Cardiac muscle cell (in vitro differentiated cells and primary cell): Measurements from ENCODE around the gene PNPLA6. TPM values are rescaled to one million over a fixed set of nuclear protein-coding genes. Genes with fewer than 3 reads are reported as not detected.

Experiments used
- DNase-seq, 2 donors: peaks; one replicate each; pipeline versions ENCODE4 v3.0.0 to v3.0.0-alpha.2; 2010 to 2017; ENCODE audit warnings: low read depth in 1 of 2, low spot score in 1 of 2
- H3K27ac ChIP-seq: fragments of 200-600 bp; sonication (generic); 2 replicates; pipeline ENCODE4 v1.5.1; 2016
- H3K27me3 ChIP-seq: fragments of 200-600 bp; sonication (generic); 2 replicates; pipeline ENCODE4 v1.6.0; 2016; ENCODE audit warnings: control low read depth
- H3K36me3 ChIP-seq: fragments of 200-600 bp; sonication (generic); 2 replicates; pipeline ENCODE4 v1.5.1; 2016; ENCODE audit warnings: control low read depth
- H3K4me1 ChIP-seq: fragments of 200-600 bp; sonication (generic); 2 replicates; pipeline ENCODE4 v1.8.1; 2017; ENCODE audit warnings: low read depth, mild to moderate bottlenecking, mixed run types
- H3K4me3 ChIP-seq: fragments of 200-600 bp; sonication (generic); 2 replicates; pipeline ENCODE4 v1.5.1; 2016; ENCODE audit warnings: mild to moderate bottlenecking
- H3K9me3 ChIP-seq: fragments of 200-600 bp; sonication (generic); 2 replicates; pipeline ENCODE4 v1.5.1; 2017; ENCODE audit warnings: low read depth, mild to moderate bottlenecking, control low read depth
- polyA plus RNA-seq: library from polyadenylated mRNA; unstranded; fragments of >200 nt; fragmentation: Nextera tagmentation; extraction: Ambion mirVana; gene quantifications from 2 replicates; pipeline ENCODE4 v1.2.1, GENCODE V29; 2016
- total RNA-seq: library from RNA; depleted of rRNA; stranded (reverse); fragments of >200 nt; gene quantifications from 2 replicates; pipeline ENCODE4 v1.2.3, GENCODE V29; 2016
- TF ChIP-seq, protein P1 (sequence below): IDR thresholded peaks from 2 replicates; pipeline ENCODE4 v1.5.1; 2012; ENCODE audit warnings: low read depth, mild to moderate bottlenecking, low read length

Gene PNPLA6
- total and polyA plus RNA-seq, 2 experiments from 2014 or later: 29.3 to 56.4 TPM

DNA sequence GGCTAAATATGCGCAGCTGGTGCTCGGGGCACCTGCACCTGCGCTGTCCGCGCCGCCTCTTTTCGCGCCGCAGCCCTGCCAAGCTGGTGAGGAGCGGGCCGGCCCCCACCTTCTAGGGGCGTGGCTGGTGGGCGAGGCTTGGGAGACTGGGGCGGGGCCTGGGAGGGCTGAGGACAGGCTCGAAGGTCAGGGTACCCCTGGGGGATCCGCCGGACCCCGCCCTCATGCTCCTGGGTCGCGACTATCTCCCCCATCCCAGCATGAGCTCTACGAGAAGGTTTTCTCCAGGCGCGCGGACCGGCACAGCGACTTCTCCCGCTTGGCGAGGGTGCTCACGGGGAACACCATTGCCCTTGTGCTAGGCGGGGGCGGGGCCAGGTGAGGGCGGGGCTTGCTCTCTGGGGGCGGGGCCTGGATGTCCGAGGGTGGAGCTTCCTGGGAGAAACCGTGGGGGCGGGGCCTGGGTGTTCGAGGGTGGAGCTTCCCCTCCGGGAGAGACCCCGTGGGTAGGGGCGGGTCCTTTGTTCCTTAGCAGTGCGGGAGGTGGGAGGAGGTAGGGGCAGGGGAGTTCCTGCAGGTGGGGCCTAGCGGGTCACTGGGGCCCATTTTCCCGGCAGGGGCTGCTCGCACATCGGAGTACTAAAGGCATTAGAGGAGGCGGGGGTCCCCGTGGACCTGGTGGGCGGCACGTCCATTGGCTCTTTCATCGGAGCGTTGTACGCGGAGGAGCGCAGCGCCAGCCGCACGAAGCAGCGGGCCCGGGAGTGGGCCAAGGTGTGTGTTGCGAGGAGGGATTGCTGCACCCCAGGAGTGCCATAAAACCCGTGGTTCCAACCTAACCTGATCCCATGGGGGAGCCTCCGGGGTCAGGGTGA, 19.7 kb downstream of the PNPLA6 start:
- DNase-seq: peak in 1 of 2 donors; percentile 21
- no peaks in the 10 kb centered on the region for H3K36me3 ChIP-seq
- H3K9me3 ChIP-seq: no peaks in the 10 kb centered on the region
- no peak overlapping the region for H3K27ac ChIP-seq
- H3K4me3 ChIP-seq: no peak overlapping the region
- no peaks in the 10 kb centered on the region for H3K4me1 ChIP-seq
- H3K27me3 ChIP-seq: no peaks in the 10 kb centered on the region
- TF ChIP-seq, protein P1, sequence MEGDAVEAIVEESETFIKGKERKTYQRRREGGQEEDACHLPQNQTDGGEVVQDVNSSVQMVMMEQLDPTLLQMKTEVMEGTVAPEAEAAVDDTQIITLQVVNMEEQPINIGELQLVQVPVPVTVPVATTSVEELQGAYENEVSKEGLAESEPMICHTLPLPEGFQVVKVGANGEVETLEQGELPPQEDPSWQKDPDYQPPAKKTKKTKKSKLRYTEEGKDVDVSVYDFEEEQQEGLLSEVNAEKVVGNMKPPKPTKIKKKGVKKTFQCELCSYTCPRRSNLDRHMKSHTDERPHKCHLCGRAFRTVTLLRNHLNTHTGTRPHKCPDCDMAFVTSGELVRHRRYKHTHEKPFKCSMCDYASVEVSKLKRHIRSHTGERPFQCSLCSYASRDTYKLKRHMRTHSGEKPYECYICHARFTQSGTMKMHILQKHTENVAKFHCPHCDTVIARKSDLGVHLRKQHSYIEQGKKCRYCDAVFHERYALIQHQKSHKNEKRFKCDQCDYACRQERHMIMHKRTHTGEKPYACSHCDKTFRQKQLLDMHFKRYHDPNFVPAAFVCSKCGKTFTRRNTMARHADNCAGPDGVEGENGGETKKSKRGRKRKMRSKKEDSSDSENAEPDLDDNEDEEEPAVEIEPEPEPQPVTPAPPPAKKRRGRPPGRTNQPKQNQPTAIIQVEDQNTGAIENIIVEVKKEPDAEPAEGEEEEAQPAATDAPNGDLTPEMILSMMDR: no peak

GRCh38 chr19:7556696-7557315, 21.3 kb downstream of the PNPLA6 start:
- Histone ChIP-seq H3K36me3 (no peaks in the 10 kb centered on the region), H3K9me3 (no peaks in the 10 kb centered on the region), H3K4me1 (no peaks in the 10 kb centered on the region), H3K27me3 (no peaks in the 10 kb centered on the region), H3K4me3 (no peak overlapping the region), H3K27ac (no peak overlapping the region)
- DNase-seq: no peak
- TF ChIP-seq, protein P1: no peak

- Histone ChIP-seq H3K4me1 (no peaks in the 10 kb centered on the region), H3K9me3 (no peaks in the 10 kb centered on the region), H3K27ac (no peak overlapping the region), H3K36me3 (no peaks in the 10 kb centered on the region), H3K4me3 (no peak overlapping the region), H3K27me3 (no peaks in the 10 kb centered on the region)
- DNase-seq: no peak
- TF ChIP-seq, protein P1: no peak
Observed at GRCh38 chr19:7558667-7559066, 23.1 kb downstream of the PNPLA6 start.

DNA sequence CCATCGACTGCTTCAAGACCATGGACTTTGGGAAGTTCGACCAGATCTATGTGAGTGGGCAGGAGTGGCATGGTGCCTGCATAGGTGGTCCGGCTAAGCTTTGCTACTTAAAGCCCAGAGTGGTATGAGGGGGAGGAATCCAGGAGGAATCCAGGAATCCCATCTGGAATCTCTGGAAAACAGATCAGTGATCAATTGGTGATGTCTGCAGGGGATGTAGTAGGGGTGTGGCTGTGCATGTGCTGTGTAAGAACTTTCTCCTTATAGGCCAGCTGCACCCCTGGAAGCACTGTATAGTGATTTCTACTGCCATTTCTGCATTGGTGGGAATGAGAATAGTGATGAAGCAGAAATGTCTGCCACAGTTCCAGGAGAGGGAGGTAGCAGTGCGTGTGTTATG, 23.6 kb downstream of the PNPLA6 start:
- H3K27me3 ChIP-seq: no peaks in the 10 kb centered on the region
- H3K36me3 ChIP-seq: no peaks in the 10 kb centered on the region
- no peak overlapping the region for H3K27ac ChIP-seq
- no peak overlapping the region for H3K4me3 ChIP-seq
- no peaks in the 10 kb centered on the region for H3K4me1 ChIP-seq
- no peaks in the 10 kb centered on the region for H3K9me3 ChIP-seq
- no peak for DNase-seq
- TF ChIP-seq, protein P1: no peak

DNA sequence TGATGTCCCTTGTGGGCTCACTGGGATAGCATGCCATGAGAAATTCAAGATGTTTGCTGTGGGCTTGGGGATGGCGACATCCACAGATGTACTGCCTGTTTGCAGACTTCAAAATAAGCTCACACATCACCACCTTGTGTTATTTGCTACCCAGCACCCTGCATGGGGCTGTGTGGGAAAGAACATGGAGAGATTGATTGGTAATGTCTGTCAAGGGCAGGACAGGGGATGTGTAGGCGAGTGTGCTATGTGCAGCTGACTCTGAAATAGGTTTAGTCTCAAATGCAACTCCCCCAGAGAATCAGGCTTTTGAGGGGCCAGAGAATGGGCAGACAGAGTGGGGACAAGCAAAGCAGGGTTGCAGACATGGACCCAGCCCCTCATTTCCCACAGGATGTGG, 24.7 kb downstream of the PNPLA6 start:
- no peak overlapping the region for H3K27ac ChIP-seq
- no peak overlapping the region for H3K4me3 ChIP-seq
- H3K4me1 ChIP-seq: no peaks in the 10 kb centered on the region
- no peak for DNase-seq
- H3K9me3 ChIP-seq: no peaks in the 10 kb centered on the region
- H3K36me3 ChIP-seq: no peaks in the 10 kb centered on the region
- H3K27me3 ChIP-seq: no peaks in the 10 kb centered on the region
- TF ChIP-seq, protein P1: no peak
